Globus pallidus (tissue), 1 donor: ENCODE measurements around the gene PBX1.
"Not testable (repeated sequence)": the region's sequence is repeated elsewhere in the genome, so short reads cannot be mapped to it uniquely, and the experiment has no call there.

ENCODE experiments used
- DNase-seq: peaks from one replicate; pipeline ENCODE4 v3.0.0-alpha.2; 2015; ENCODE audit warnings: low spot score

PBX1 gene

GRCh38 chr1:164558461-164559341 is at the start of gene PBX1:
Gene PBX1, plus strand, starts transcription at chr1:164559184.
- DNase-seq = peak; percentile 99

GRCh38 chr1:164510435-164510834 is 48.5 kb upstream of the PBX1 start:
- no peak for DNase-seq

GRCh38 chr1:164511001-164511705 is 47.8 kb upstream of the PBX1 start:
- DNase-seq = no peak

- no peak for DNase-seq
These were observed 43.8 kb upstream of the PBX1 start for GRCh38 chr1:164515231-164515630.

GRCh38 chr1:164515711-164516331 is 43.2 kb upstream of the PBX1 start:
- DNase-seq = no peak

- no peak for DNase-seq
These were observed 42.4 kb upstream of the PBX1 start for GRCh38 chr1:164516591-164516990.

- DNase-seq = peak; percentile 67
These were observed 40.2 kb upstream of the PBX1 start for GRCh38 chr1:164518692-164519332.

GRCh38 chr1:164519426-164519825 is 39.6 kb upstream of the PBX1 start:
- no peak for DNase-seq

GRCh38 chr1:164524810-164525209 is 34.2 kb upstream of the PBX1 start:
- no peak for DNase-seq

GRCh38 chr1:164534863-164535610 is 23.9 kb upstream of the PBX1 start:
- no peak for DNase-seq

- not testable (repeated sequence) for DNase-seq
These were observed 6.5 kb upstream of the PBX1 start for GRCh38 chr1:164552463-164552988.

- no peak for DNase-seq
These were observed 1.7 kb upstream of the PBX1 start for GRCh38 chr1:164557270-164557669.

- DNase-seq = peak; percentile 68
These were observed 513 bp downstream of the PBX1 start for GRCh38 chr1:164559342-164560051.

GRCh38 chr1:164560121-164560541 is 1.1 kb downstream of the PBX1 start:
- DNase-seq = peak; percentile 46

GRCh38 chr1:164560556-164560955 is 1.6 kb downstream of the PBX1 start:
- DNase-seq = peak; percentile 20

- peak; percentile 31 for DNase-seq
These were observed 2.0 kb downstream of the PBX1 start for GRCh38 chr1:164561007-164561406.

- DNase-seq = peak; percentile 49
These were observed 2.5 kb downstream of the PBX1 start for GRCh38 chr1:164561472-164561871.

GRCh38 chr1:164562061-164562460 is 3.1 kb downstream of the PBX1 start:
- DNase-seq = no peak

- DNase-seq = no peak
These were observed 3.5 kb downstream of the PBX1 start for GRCh38 chr1:164562511-164562910.

GRCh38 chr1:164562947-164563520 is 4.0 kb downstream of the PBX1 start:
- no peak for DNase-seq
